Endothelial cell of umbilical vein (primary cell): ENCODE measurements around the gene ZNF804B. TPM values are rescaled to one million over a fixed set of nuclear protein-coding genes. Genes with fewer than 3 reads are reported as not detected.

Source experiments
- BruUV-seq: library from RNA; stranded (reverse); fragments of 400-500 nt; replicated peaks from 2 replicates; lab custom pipeline; 2021; lab: Mats Ljungman, UMichigan
- CTCF ChIA-PET: fragments of 300-600, 350-600 bp; sonication (Branson Sonifier 250); formaldehyde crosslinking; loops from one replicate; lab custom pipeline; 2021; ENCODE audit warnings: antibody characterized with exemption, inconsistent platforms; lab: Charles Lee
- POLR2A ChIA-PET: fragments of 300-600, 350-600 bp; sonication (Branson Sonifier 250); formaldehyde crosslinking; loops from one replicate; lab custom pipeline; 2021; ENCODE audit warnings: antibody characterized with exemption, inconsistent platforms; lab: Charles Lee
- DNase-seq: peaks from one replicate; pipeline ENCODE4 v3.0.0-alpha.2; 2011; ENCODE audit warnings: low read depth, low spot score
- FAIRE-seq: peaks from 2 replicates; lab custom pipeline; 2011; peaks lifted over from hg19 to GRCh38; lab: Jason Lieb, UNC
- H2AFZ ChIP-seq: 2 replicates; pipeline ENCODE4 v1.6.0; 2012; ENCODE audit warnings: low read depth, low read length, control low read depth, inconsistent platforms
- H3K27ac ChIP-seq: 2 replicates; pipeline ENCODE4 v1.5.1; 2011; ENCODE audit warnings: low read depth, mild to moderate bottlenecking, control low read depth, low read length, moderate library complexity; ENCODE audit not compliant: insufficient read depth
- H3K27me3 ChIP-seq, 2 experiments: 2 replicates each; pipeline versions ENCODE4 v1.6.0 to v1.6.1; 2011; ENCODE audit warnings: low read length in 2 of 2, mixed read lengths in 1 of 2; ENCODE audit not compliant: control insufficient read depth in 2 of 2, insufficient read depth in 2 of 2
- H3K36me3 ChIP-seq, 2 experiments: 2 replicates in 1 of 2; 3 replicates in 1 of 2; pipeline ENCODE4 v1.5.1; 2011; ENCODE audit warnings: low read length in 2 of 2, mild to moderate bottlenecking in 1 of 2, moderate library complexity in 1 of 2; ENCODE audit not compliant: control insufficient read depth in 2 of 2, insufficient read depth in 2 of 2; ENCODE audit errors: extremely low read depth in 1 of 2
- H3K4me1 ChIP-seq: 3 replicates; pipeline ENCODE4 v1.5.1; 2011; ENCODE audit warnings: mild to moderate bottlenecking, low read length; ENCODE audit not compliant: control insufficient read depth, insufficient read depth; ENCODE audit errors: extremely low read depth
- H3K4me2 ChIP-seq: 2 replicates; pipeline ENCODE4 v1.6.1; 2011; ENCODE audit warnings: low read length, control low read depth, mixed read lengths; ENCODE audit not compliant: insufficient read depth
- H3K4me3 ChIP-seq, 3 experiments: fragments of 200-600 bp in 1 of 3; sonication (generic), shearing (Covaris generic) in 1 of 3; replicated peaks in 1 of 3; 2 replicates each; pipeline ENCODE4 v1.5.1; 2011 to 2016; ENCODE audit warnings: control low read depth in 3 of 3, low read length in 3 of 3, mild to moderate bottlenecking in 2 of 3, inconsistent platforms in 1 of 3, low read depth in 1 of 3, moderate library complexity in 1 of 3; ENCODE audit not compliant: insufficient read depth in 1 of 3
- H3K79me2 ChIP-seq: 2 replicates; pipeline ENCODE4 v1.6.0; 2012; ENCODE audit warnings: low read length, inconsistent platforms; ENCODE audit not compliant: control insufficient read depth, insufficient read depth
- H3K9ac ChIP-seq: replicated peaks from 2 replicates; pipeline ENCODE3; 2011; ENCODE audit warnings: low read length, control low read depth; ENCODE audit not compliant: insufficient read depth; ENCODE audit errors: extremely low read depth
- H3K9me1 ChIP-seq: replicated peaks from 3 replicates; pipeline ENCODE4 v1.6.0; 2011; ENCODE audit warnings: mild to moderate bottlenecking, low read length; ENCODE audit not compliant: control insufficient read depth, insufficient read depth; ENCODE audit errors: extremely low read depth
- H3K9me3 ChIP-seq: replicated peaks from 2 replicates; pipeline ENCODE4 v1.5.1; 2012; ENCODE audit warnings: low read length, inconsistent platforms; ENCODE audit not compliant: control insufficient read depth, insufficient read depth
- H4K20me1 ChIP-seq: replicated peaks from 2 replicates; pipeline ENCODE3; 2011; ENCODE audit warnings: mild to moderate bottlenecking, low read length; ENCODE audit not compliant: control insufficient read depth, insufficient read depth; ENCODE audit errors: extremely low read depth
- EZH2 ChIP-seq: IDR thresholded peaks from 2 replicates; pipeline ENCODE4 v1.6.1; 2012; ENCODE audit warnings: borderline replicate concordance, low read depth, mild to moderate bottlenecking, moderate library complexity, low read length, inconsistent platforms; ENCODE audit not compliant: severe bottlenecking
- FOS ChIP-seq: IDR thresholded peaks from 2 replicates; pipeline ENCODE4 v1.6.1; 2011; ENCODE audit warnings: mild to moderate bottlenecking, low read length, moderate library complexity, borderline replicate concordance; ENCODE audit not compliant: insufficient read depth
- GATA2 ChIP-seq: IDR thresholded peaks from 2 replicates; pipeline ENCODE4 v1.7.0; 2011; ENCODE audit warnings: low read depth, mild to moderate bottlenecking, moderate library complexity, mixed read lengths, low read length; ENCODE audit not compliant: insufficient read length, insufficient read depth
- JUN ChIP-seq: IDR thresholded peaks from 2 replicates; pipeline ENCODE4 v1.6.1; 2011; ENCODE audit warnings: borderline replicate concordance, low read depth; ENCODE audit not compliant: insufficient read length, insufficient read depth
- MAX ChIP-seq: IDR thresholded peaks from 2 replicates; pipeline ENCODE4 v1.6.1; 2011; ENCODE audit not compliant: insufficient read depth, insufficient read length
- MYC ChIP-seq: IDR thresholded peaks from one replicate; pipeline ENCODE4 v1.6.1; 2011; ENCODE audit warnings: mild to moderate bottlenecking, low read depth, low read length
- POLR2A ChIP-seq: IDR thresholded peaks from 2 replicates; pipeline ENCODE4 v1.6.1; 2012; ENCODE audit warnings: low read depth, mild to moderate bottlenecking, control low read depth, low read length
- POLR2AphosphoS5 ChIP-seq: IDR thresholded peaks from 2 replicates; pipeline ENCODE4 v1.6.1; 2012; ENCODE audit warnings: low read depth, mild to moderate bottlenecking, control low read depth, low read length, moderate library complexity; ENCODE audit not compliant: insufficient read depth
- dilution Hi-C: fragments of 300-500 bp; cut with MboI; formaldehyde crosslinking; loops from one replicate; pipeline ENCODE4 v1.15.0; 2019; ENCODE audit warnings: low sequenced_read_pairs; ENCODE audit not compliant: extremely low pct_ligation_motif_present
- intact Hi-C: fragments of 100-400 bp; cut with micrococcal nuclease; formaldehyde crosslinking; loops from one replicate; pipeline ENCODE4 v1.10.0; 2022
- polyA plus RNA-seq, 4 experiments: library from polyadenylated mRNA; depleted of rRNA in 3 of 4; stranded (reverse) in 3 of 4; unstranded in 1 of 4; fragments of >200 nt; gene quantifications; 2 replicates each; pipeline versions ENCODE4 v1.2.1 to v1.2.3, GENCODE V29; 2011 to 2012; ENCODE audit warnings: missing spikeins in 1 of 4
- total RNA-seq: library from RNA; stranded (reverse); gene quantifications from 2 replicates; pipeline ENCODE4 v1.2.3, GENCODE V29; 2021
- TF ChIP-seq, protein P1 (sequence below), 2 donors: IDR thresholded peaks; 1 replicate in 1 of 2; 2 replicates in 1 of 2; pipeline ENCODE4 v1.5.1; 2011; ENCODE audit warnings: low read length in 2 of 2, mild to moderate bottlenecking in 2 of 2, moderate library complexity in 2 of 2, control low read depth in 1 of 2, inconsistent platforms in 1 of 2, low read depth in 1 of 2; ENCODE audit not compliant: insufficient read depth in 1 of 2; ENCODE audit errors: extremely low read depth in 1 of 2

The ZNF804B gene
- total and polyA plus RNA-seq, 2 donors (not counting 3 experiments of a cell fraction or from before 2014, with no cell fraction given) = not detected

- H3K4me3 ChIP-seq = no peak overlapping the region
- H3K4me2 ChIP-seq = no peak overlapping the region
- no peaks in the 10 kb centered on the region for H3K4me1 ChIP-seq
- CTCF ChIA-PET = no interaction called here
- no peaks in the 10 kb centered on the region for H3K79me2 ChIP-seq
- H4K20me1 ChIP-seq = no peaks in the 10 kb centered on the region
- H3K9me1 ChIP-seq = no peaks in the 10 kb centered on the region
- TF ChIP-seq, protein P1, sequence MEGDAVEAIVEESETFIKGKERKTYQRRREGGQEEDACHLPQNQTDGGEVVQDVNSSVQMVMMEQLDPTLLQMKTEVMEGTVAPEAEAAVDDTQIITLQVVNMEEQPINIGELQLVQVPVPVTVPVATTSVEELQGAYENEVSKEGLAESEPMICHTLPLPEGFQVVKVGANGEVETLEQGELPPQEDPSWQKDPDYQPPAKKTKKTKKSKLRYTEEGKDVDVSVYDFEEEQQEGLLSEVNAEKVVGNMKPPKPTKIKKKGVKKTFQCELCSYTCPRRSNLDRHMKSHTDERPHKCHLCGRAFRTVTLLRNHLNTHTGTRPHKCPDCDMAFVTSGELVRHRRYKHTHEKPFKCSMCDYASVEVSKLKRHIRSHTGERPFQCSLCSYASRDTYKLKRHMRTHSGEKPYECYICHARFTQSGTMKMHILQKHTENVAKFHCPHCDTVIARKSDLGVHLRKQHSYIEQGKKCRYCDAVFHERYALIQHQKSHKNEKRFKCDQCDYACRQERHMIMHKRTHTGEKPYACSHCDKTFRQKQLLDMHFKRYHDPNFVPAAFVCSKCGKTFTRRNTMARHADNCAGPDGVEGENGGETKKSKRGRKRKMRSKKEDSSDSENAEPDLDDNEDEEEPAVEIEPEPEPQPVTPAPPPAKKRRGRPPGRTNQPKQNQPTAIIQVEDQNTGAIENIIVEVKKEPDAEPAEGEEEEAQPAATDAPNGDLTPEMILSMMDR (IDR thresholded peaks at IDR 0.05; ENCODE audit: extremely low read depth in 1 of 2, insufficient read depth in 1 of 2, low read depth in 1 of 2, low read length in 2 of 2) = no peak
- TF ChIP-seq POLR2A (no peak), GATA2 (no peak), POLR2AphosphoS5 (no peak), MAX (no peak), JUN (no peak), EZH2 (no peak), MYC (no peak), FOS (no peak)
- no TSS peak for BruUV-seq
- H3K36me3 ChIP-seq = no peaks in the 10 kb centered on the region
- no peak overlapping the region for H3K27ac ChIP-seq
- dilution Hi-C loops = no loop called here
- no peak overlapping the region for H2AFZ ChIP-seq
- no peaks in the 10 kb centered on the region for H3K27me3 ChIP-seq
- POLR2A ChIA-PET = no interaction called here
- DNase-seq (no peak), FAIRE-seq (no peak)
- no peaks in the 10 kb centered on the region for H3K9me3 ChIP-seq
- no peak overlapping the region for H3K9ac ChIP-seq
- intact Hi-C loops = no loop called here
Measured at GRCh38 chr7:89377219-89377618, 617.7 kb downstream of the ZNF804B start.
